GM18867 (cell line): Measurements from ENCODE around the gene NDUFS1.
"Not testable (repeated sequence)": the region's sequence is repeated elsewhere in the genome, so short reads cannot be mapped to it uniquely, and the experiment has no call there.

Experiments used
- ATAC-seq: cut with Tn5 transposase; IDR thresholded peaks from one replicate; pipeline ENCODE4 v1.9.1; 2021; ENCODE audit warnings: mild to moderate bottlenecking, moderate library complexity; ENCODE audit not compliant: unreplicated experiment

NDUFS1 gene

GRCh38 chr2:206163251-206163880 is 4.1 kb upstream of the NDUFS1 start:
- no peak for ATAC-seq

DNA sequence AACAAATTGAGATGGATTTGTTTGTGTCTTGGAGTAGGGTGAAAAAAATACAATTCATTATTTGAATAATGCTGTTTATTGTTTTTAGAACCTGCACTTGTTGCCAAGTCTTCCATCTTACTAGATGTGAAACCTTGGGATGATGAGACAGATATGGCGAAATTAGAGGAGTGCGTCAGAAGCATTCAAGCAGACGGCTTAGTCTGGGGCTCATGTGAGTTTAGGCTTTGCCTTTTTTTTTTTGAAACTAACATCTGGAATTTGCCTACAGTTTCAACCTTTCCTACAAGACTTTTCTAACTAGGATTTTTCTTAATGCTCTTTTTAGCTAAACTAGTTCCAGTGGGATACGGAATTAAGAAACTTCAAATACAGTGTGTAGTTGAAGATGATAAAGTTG is 3.2 kb upstream of the NDUFS1 start:
- ATAC-seq: not testable (repeated sequence)

- no peak for ATAC-seq
These were observed 1.5 kb upstream of the NDUFS1 start for GRCh38 chr2:206160807-206161179.

- peak; percentile 54 for ATAC-seq
These were observed 1.0 kb upstream of the NDUFS1 start for GRCh38 chr2:206160125-206160806.

- no peak for ATAC-seq
These were observed 490 bp downstream of the NDUFS1 start for GRCh38 chr2:206158563-206159345.

DNA sequence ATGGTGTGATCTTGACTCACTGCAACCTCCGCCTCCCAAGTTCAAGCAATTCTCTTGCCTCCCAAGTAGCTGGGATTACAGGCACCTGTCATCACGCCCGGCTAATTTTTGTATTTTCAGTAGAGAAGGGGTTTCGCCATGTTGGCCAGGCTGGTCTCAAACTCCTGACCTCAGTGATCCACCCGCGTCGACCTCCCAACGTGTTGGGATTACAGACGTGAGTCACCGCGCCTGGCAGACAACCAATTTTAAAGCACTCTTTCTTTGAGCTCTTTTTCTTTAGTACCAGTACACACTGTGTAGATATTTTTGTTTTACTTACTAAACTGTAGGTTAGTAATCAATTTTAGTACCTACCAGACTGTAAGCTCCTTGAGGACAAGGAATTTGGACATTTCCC is 2.2 kb downstream of the NDUFS1 start:
- not testable (repeated sequence) for ATAC-seq

DNA sequence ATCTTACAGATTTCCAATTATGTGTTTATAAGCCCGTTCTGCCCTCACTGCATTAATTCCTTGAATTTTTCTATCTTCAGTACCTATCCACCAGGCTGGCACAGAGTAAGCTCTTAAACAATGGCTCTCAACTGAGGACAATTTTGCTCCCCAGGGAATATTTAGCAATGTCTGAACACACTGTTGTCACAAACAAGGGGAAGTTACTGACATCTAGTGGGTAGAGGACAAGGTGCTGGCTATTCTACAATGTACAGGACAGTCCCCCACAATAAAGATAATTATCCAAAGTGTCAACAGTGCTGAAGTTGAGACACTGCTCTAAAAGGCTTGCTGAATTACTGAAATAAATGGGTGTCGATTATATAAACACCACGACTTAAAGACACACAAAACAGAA is 5.0 kb downstream of the NDUFS1 start:
- no peak for ATAC-seq

DNA sequence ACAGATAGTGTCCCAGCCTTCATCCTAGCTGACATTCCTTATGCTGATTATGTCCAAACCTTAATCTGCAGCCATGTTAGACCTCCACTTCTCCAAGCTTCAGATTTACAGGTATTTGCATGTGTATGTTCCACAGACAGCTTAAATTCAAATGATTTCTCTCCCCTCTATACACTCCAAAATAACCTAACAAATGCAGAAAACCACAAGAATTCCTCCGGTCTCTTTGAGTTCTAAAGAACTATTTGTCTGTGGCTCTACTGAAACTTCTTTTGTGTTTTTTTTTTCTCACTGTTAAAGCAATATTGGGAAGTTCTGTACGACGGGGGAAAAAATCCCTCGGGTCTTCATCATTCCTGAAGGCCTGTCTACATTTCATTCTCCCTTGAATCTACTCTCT is 8.6 kb downstream of the NDUFS1 start:
- ATAC-seq: no peak

GRCh38 chr2:206150168-206150567 is 9.1 kb downstream of the NDUFS1 start:
- no peak for ATAC-seq

DNA sequence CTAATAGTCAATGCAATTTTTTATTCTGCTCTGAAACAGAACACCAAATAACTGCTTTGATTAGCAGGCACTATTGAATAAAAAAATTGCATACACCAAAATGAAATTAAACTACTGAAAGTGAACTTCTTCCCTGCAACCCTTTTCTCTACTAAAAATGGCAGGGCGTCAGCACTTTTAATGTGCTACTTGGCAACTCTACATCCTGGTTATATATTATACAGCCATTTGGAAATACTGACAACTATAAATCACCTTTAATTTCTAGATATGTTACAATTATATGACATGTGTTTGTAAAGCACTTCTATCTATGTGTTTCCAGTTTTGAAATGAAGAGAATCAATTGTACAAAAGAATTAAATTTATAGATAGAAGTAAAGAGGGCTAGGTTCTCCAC is 9.9 kb downstream of the NDUFS1 start:
- ATAC-seq: no peak

GRCh38 chr2:206145665-206146064 is 13.6 kb downstream of the NDUFS1 start:
- no peak for ATAC-seq

DNA sequence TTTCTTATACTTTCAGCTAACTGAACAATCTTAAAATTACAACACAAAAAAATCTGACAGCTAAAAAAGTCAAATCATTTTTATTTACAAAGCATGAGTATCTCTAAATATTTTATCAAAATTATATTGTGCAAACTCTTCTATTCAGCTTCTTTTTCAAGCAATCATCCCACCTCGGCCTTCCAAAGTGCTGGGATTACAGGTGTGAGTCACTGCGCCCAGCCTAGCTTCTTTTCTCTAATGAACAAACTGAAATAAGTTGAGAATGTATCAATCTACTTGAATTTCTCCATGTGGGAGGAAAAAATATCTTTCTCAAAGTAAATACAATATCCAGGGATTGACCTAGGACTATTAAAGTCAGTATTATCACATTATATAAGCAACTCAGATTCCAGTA is 14.9 kb downstream of the NDUFS1 start:
- no peak for ATAC-seq

DNA sequence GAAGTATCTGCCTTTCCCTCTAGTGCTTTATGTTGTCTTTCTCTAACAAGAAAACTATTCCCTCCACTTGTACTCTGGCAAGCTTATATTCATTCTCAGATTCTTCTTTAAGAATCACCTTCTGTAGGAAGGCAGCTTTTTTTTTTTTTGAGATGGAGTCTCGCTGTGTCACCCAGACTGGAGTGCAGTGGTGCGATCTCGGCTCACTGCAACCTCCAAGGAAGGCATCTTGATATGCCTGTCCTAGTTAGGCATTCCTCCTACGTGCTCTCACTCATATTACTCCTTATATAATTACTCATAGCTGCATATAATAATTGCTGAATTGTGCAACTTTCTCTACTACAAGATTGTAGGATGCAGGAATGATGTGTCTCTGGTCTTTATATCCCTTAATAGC is 15.8 kb downstream of the NDUFS1 start:
- no peak for ATAC-seq

- ATAC-seq: no peak
These were observed 31.6 kb downstream of the NDUFS1 start for GRCh38 chr2:206127656-206128055.

DNA sequence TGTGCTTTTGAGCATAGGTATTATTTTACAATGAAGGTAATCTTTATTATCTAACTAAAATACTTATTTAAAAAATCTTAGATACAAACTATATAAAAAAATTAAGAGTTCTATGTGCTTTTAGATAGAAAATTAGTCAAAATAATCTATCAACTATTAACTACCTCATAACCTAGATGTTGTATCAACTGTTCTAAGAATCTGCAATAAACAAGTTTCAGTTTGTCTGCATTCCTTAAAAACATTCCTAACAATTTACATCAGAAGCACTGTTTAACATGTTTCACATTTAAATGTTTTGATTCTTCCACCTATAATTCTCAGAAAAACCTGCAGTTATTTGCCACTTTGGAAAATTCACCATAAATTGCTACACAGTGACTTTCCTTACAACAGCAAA is 33.3 kb downstream of the NDUFS1 start:
- ATAC-seq: no peak

GRCh38 chr2:206122569-206122968 is 36.7 kb downstream of the NDUFS1 start:
- not testable (repeated sequence) for ATAC-seq

GRCh38 chr2:206116278-206116677 is 43.0 kb downstream of the NDUFS1 start:
- ATAC-seq: no peak

DNA sequence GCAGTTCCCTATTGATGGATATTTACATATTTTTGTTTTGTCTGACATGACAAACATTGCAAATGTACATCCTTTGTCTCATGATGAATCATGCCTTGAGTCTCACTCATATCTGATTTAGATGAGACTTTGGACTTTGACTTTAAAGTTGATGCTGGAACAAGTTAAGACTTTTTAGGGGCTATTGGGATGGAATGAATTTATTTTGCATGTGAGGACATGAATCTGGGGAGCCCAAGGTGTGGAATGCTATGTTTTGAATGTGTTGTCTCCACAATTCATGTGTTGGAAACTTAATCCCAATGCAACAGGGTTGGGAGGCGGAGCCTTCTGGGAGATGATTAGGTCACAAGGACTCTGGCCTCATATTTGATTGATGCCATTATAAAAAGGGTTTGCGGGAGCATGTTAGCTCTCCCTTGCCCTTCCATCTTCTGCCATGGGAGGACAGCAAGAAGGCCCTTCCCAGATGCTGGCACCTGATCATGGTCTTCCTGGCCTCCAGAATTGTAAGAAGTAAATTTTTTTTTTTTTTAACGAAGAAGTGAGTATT is 44.1 kb downstream of the NDUFS1 start:
- no peak for ATAC-seq

DNA sequence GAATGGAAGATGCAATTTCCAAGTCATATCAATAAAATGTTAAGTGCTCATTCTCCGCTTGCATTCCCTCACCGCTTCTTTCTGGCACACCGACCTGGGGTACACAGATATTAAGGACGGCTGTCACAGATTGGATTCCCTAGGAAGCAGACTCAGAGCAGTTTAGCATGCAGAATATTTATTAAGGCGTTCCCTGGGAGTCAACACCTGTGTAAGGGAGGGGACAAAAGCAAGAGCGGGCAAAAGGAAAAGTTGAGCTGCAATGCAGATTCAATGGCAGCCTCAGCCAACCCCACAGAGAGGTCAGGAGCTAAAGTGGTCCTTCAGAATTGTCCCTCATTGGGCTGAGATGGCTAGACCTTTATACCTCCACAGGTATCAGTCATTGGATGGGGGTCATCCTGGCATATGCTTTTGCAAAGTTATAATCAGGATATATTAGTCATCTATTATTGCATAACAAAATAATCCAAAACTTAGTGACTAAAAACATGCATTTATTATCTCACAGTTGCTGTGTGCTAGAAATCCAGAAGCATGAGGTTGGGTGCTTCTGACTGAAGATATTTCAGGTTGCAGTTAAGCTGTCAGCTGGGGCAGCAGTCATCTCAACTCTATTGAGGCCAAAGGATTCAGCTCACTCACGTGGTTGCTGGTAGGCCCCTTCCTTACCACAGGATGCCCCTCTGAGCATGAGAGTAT is 46.2 kb downstream of the NDUFS1 start:
- ATAC-seq: no peak

- no peak for ATAC-seq
These were observed 47.1 kb downstream of the NDUFS1 start for GRCh38 chr2:206112108-206112507.

GRCh38 chr2:206108713-206109112 is 50.5 kb downstream of the NDUFS1 start:
- no peak for ATAC-seq
